Loucy (cell line): ENCODE data around the gene SLC35B2.
A peak's percentile ranks its signal among the peaks of the same experiment; 100 is the strongest.

ENCODE experiments used
- CTCF ChIP-seq: fragments of 200-600 bp; sonication (generic); conservative IDR thresholded peaks from 2 replicates; pipeline ENCODE4 v1.5.1; 2014; ENCODE audit warnings: mild to moderate bottlenecking, antibody characterized with exemption, low read length
- EZH2phosphoT487 ChIP-seq: fragments of 200-600 bp; IDR thresholded peaks from 2 replicates; pipeline ENCODE4 v1.6.1; 2018; ENCODE audit warnings: antibody characterized with exemption, mild to moderate bottlenecking, moderate library complexity, borderline replicate concordance

- TF ChIP-seq CTCF (peak; percentile 98), EZH2phosphoT487 (no peak)
These were observed 10.8 kb upstream of the SLC35B2 start for GRCh38 chr6:44268095-44268628.
